Measurements from ENCODE around the gene OPA1.

OPA1 gene

GRCh38 chr3:193614430-193614829 lies 21.4 kb downstream of the OPA1 start:
- H4K20me1 ChIP-seq (ENCODE audit: insufficient read depth, low read length), result no peaks in the 10 kb centered on the region; the same call in 1 of the 2 replicates
- H3K9me3 ChIP-seq (replicated peaks; ENCODE audit: insufficient read depth, low read length), result no peaks in the 10 kb centered on the region
- H3K36me3 ChIP-seq (replicated peaks; ENCODE audit: insufficient read depth, low read length), result peaks cover 22% of the 10 kb centered on the region
- peaks cover 61% of the 10 kb centered on the region for H3K79me2 ChIP-seq (ENCODE audit: low read length)
- H3K27me3 ChIP-seq (replicated peaks; ENCODE audit: insufficient read depth, low read length), result no peaks in the 10 kb centered on the region
- TF ChIP-seq CTCF (IDR thresholded peaks at IDR 0.05; ENCODE audit: low read length) (no peak), EZH2phosphoT487 (IDR thresholded peaks at IDR 0.05; ENCODE audit: low read length) (no peak), EZH2 (optimal IDR thresholded peaks at IDR 0.05; ENCODE audit: low read depth, low read length) (no peak)
- H3K4me2 ChIP-seq (ENCODE audit: low read depth, low read length), result no peak overlapping the region
- no peak overlapping the region for H2AFZ ChIP-seq (ENCODE audit: low read length)
- DNase-seq, result no peak
- H3K9ac ChIP-seq (ENCODE audit: low read length), result no peak overlapping the region
- H3K4me3 ChIP-seq (ENCODE audit: low read length), result no peak overlapping the region
- no peaks in the 10 kb centered on the region for H3K4me1 ChIP-seq (ENCODE audit: low read length)
- no peaks in the 10 kb centered on the region for H3F3A ChIP-seq (ENCODE audit: insufficient read depth, low read length)
- H3K9me2 ChIP-seq (replicated peaks; ENCODE audit: insufficient read depth, low read length), result no peaks in the 10 kb centered on the region
- H3K27ac ChIP-seq (ENCODE audit: low read length), result no peak overlapping the region

- Histone ChIP-seq H3F3A (ENCODE audit: insufficient read depth, low read length) (no peaks in the 10 kb centered on the region), H3K9ac (ENCODE audit: low read length) (no peak overlapping the region), H2AFZ (ENCODE audit: low read length) (no peak overlapping the region), H3K4me2 (ENCODE audit: low read depth, low read length) (no peak overlapping the region), H3K4me3 (ENCODE audit: low read length) (no peak overlapping the region), H3K27ac (ENCODE audit: low read length) (no peak overlapping the region), H3K4me1 (ENCODE audit: low read length) (no peaks in the 10 kb centered on the region), H3K9me2 (replicated peaks; ENCODE audit: insufficient read depth, low read length) (no peaks in the 10 kb centered on the region), H3K9me3 (replicated peaks; ENCODE audit: insufficient read depth, low read length) (no peaks in the 10 kb centered on the region), H3K27me3 (replicated peaks; ENCODE audit: insufficient read depth, low read length) (no peaks in the 10 kb centered on the region), H4K20me1 (ENCODE audit: insufficient read depth, low read length) (no peaks in the 10 kb centered on the region; the same call in 1 of the 2 replicates), H3K36me3 (replicated peaks; ENCODE audit: insufficient read depth, low read length) (peaks cover 19% of the 10 kb centered on the region; the same call in 1 of the 2 replicates), H3K79me2 (ENCODE audit: low read length) (peaks cover 38% of the 10 kb centered on the region)
- DNase-seq, result no peak
- TF ChIP-seq EZH2 (optimal IDR thresholded peaks at IDR 0.05; ENCODE audit: low read depth, low read length) (no peak), EZH2phosphoT487 (IDR thresholded peaks at IDR 0.05; ENCODE audit: low read length) (no peak), CTCF (IDR thresholded peaks at IDR 0.05; ENCODE audit: low read length) (no peak)
These were observed 24.6 kb downstream of the OPA1 start for GRCh38 chr3:193617628-193618027.

- Histone ChIP-seq H3K9me3 (replicated peaks; ENCODE audit: insufficient read depth, low read length) (no peaks in the 10 kb centered on the region), H3K4me3 (ENCODE audit: low read length) (no peak overlapping the region), H4K20me1 (ENCODE audit: insufficient read depth, low read length) (no peaks in the 10 kb centered on the region; the same call in 1 of the 2 replicates), H3F3A (ENCODE audit: insufficient read depth, low read length) (no peaks in the 10 kb centered on the region), H3K9ac (ENCODE audit: low read length) (no peak overlapping the region), H3K36me3 (replicated peaks; ENCODE audit: insufficient read depth, low read length) (peaks cover 12% of the 10 kb centered on the region; the same call in 1 of the 2 replicates), H2AFZ (ENCODE audit: low read length) (no peak overlapping the region), H3K9me2 (replicated peaks; ENCODE audit: insufficient read depth, low read length) (no peaks in the 10 kb centered on the region), H3K4me1 (ENCODE audit: low read length) (no peaks in the 10 kb centered on the region), H3K4me2 (ENCODE audit: low read depth, low read length) (no peak overlapping the region), H3K27me3 (replicated peaks; ENCODE audit: insufficient read depth, low read length) (no peaks in the 10 kb centered on the region), H3K27ac (ENCODE audit: low read length) (no peak overlapping the region), H3K79me2 (ENCODE audit: low read length) (peaks cover 14% of the 10 kb centered on the region)
- no peak for TF ChIP-seq EZH2 (optimal IDR thresholded peaks at IDR 0.05; ENCODE audit: low read depth, low read length)
- no peak for TF ChIP-seq CTCF (IDR thresholded peaks at IDR 0.05; ENCODE audit: low read length)
- no peak for TF ChIP-seq EZH2phosphoT487 (IDR thresholded peaks at IDR 0.05; ENCODE audit: low read length)
- DNase-seq, result no peak
These were observed 27.0 kb downstream of the OPA1 start for GRCh38 chr3:193620057-193620456.
